Calu3 (cell line): ENCODE data around the gene TTC34. TPM values are rescaled to one million over a fixed set of nuclear protein-coding genes. Genes with fewer than 3 reads are reported as not detected.

Source experiments
- BruUV-seq: library from RNA; stranded (reverse); fragments of 400-500 nt; replicated peaks from 2 replicates; lab custom pipeline; 2021; lab: Mats Ljungman, UMichigan
- CTCF ChIA-PET: fragments of 300-600 bp; sonication (Branson Sonifier 250); formaldehyde crosslinking; loops from one replicate; lab custom pipeline; 2022; ENCODE audit warnings: antibody characterized with exemption; lab: Charles Lee
- DNase-seq: peaks from one replicate; pipeline ENCODE4 v3.0.0; 2022
- H3K27ac Mint-ChIP-seq: one replicate; pipeline ENCODE4 v1.8.0; 2022; ENCODE audit warnings: mixed read lengths; ENCODE audit not compliant: unreplicated experiment
- H3K27me3 Mint-ChIP-seq: one replicate; pipeline ENCODE4 v1.8.0; 2022; ENCODE audit warnings: mixed read lengths; ENCODE audit not compliant: unreplicated experiment
- H3K36me3 Mint-ChIP-seq: one replicate; pipeline ENCODE4 v1.8.0; 2022; ENCODE audit warnings: mild to moderate bottlenecking, moderate library complexity, mixed read lengths; ENCODE audit not compliant: insufficient read depth, unreplicated experiment
- H3K4me1 Mint-ChIP-seq: one replicate; pipeline ENCODE4 v1.8.0; 2022; ENCODE audit warnings: mild to moderate bottlenecking, low read depth, mixed read lengths; ENCODE audit not compliant: unreplicated experiment
- H3K4me3 Mint-ChIP-seq: one replicate; pipeline ENCODE4 v1.8.0; 2022; ENCODE audit warnings: mild to moderate bottlenecking, low read depth, moderate library complexity, mixed read lengths; ENCODE audit not compliant: unreplicated experiment
- H3K9me3 Mint-ChIP-seq: one replicate; pipeline ENCODE4 v1.8.0; 2022; ENCODE audit warnings: low read depth, mixed read lengths; ENCODE audit not compliant: unreplicated experiment
- CTCF ChIP-seq: fragments of 200-600 bp; IDR thresholded peaks from one replicate; pipeline ENCODE4 v1.8.0; 2022; ENCODE audit warnings: antibody characterized with exemption; ENCODE audit not compliant: unreplicated experiment
- intact Hi-C: fragments of 100-400 bp; cut with micrococcal nuclease; formaldehyde crosslinking; loops from one replicate; pipeline ENCODE4 v1.10.0; 2022; ENCODE audit not compliant: unreplicated experiment
- total RNA-seq: library from RNA; stranded (reverse); gene quantifications from 2 replicates; pipeline ENCODE4 v1.2.3, GENCODE V29; 2022

TTC34 gene
- total RNA-seq, 1 experiment from 2014 or later: 1.3 TPM

GRCh38 chr1:2633936-2634491 lies 167.5 kb downstream of the TTC34 start:
- TF ChIP-seq CTCF: no peak
- H3K9me3 Mint-ChIP-seq: peaks cover 4% of the 10 kb centered on the region
- H3K4me1 Mint-ChIP-seq: no peaks in the 10 kb centered on the region
- no peaks in the 10 kb centered on the region for H3K36me3 Mint-ChIP-seq
- H3K27me3 Mint-ChIP-seq: peaks cover 68% of the 10 kb centered on the region
- intact Hi-C loops: no loop called here
- no peak overlapping the region for H3K27ac Mint-ChIP-seq
- CTCF ChIA-PET: no interaction called here
- DNase-seq: no peak
- no peak overlapping the region for H3K4me3 Mint-ChIP-seq
- no TSS peak for BruUV-seq

- TF ChIP-seq CTCF: no peak
- peaks cover 63% of the 10 kb centered on the region for H3K27me3 Mint-ChIP-seq
- H3K9me3 Mint-ChIP-seq: peaks cover 4% of the 10 kb centered on the region
- BruUV-seq: no TSS peak
- H3K27ac Mint-ChIP-seq: no peak overlapping the region
- intact Hi-C loops: no loop called here
- CTCF ChIA-PET: no interaction called here
- H3K36me3 Mint-ChIP-seq: no peaks in the 10 kb centered on the region
- DNase-seq: no peak
- no peaks in the 10 kb centered on the region for H3K4me1 Mint-ChIP-seq
- no peak overlapping the region for H3K4me3 Mint-ChIP-seq
Observed at GRCh38 chr1:2633366-2633935, 168.0 kb downstream of the TTC34 start.

GRCh38 chr1:2632561-2633361 lies 168.7 kb downstream of the TTC34 start, which contains the start of gene MMEL1:
MMEL1 (minus strand) TSS chr1:2633016; CDS start chr1:2629484, 3,532 bp downstream.
- no peak for TF ChIP-seq CTCF
- H3K27ac Mint-ChIP-seq: no peak within 1 kb of the TSS
- no peaks in the 10 kb centered on the region for H3K36me3 Mint-ChIP-seq
- peaks cover 4% of the 10 kb centered on the region for H3K9me3 Mint-ChIP-seq
- no peak for DNase-seq
- intact Hi-C loops: no loop called here
- CTCF ChIA-PET: interaction anchor here (0.7 kb wide), 1 partner anchor 205 kb away, joined by 5 read pairs; no protein-coding TSS in a partner anchor
- H3K4me1 Mint-ChIP-seq: no peaks in the 10 kb centered on the region
- H3K27me3 Mint-ChIP-seq: peaks cover 57% of the 10 kb centered on the region
- no peak within 1 kb of the TSS for H3K4me3 Mint-ChIP-seq
- no TSS peak for BruUV-seq

- CTCF ChIA-PET: interaction anchor here (0.7 kb wide), 1 partner anchor 205 kb away, joined by 5 read pairs; no protein-coding TSS in a partner anchor
- Mint-ChIP-seq H3K4me1 (no peaks in the 10 kb centered on the region), H3K27me3 (peaks cover 57% of the 10 kb centered on the region)
Observed at GRCh38 chr1:2632051-2632430, 169.5 kb downstream of the TTC34 start.

More at GRCh38 chr1:2632051-2632430, 169.5 kb downstream of the TTC34 start:
- no peaks in the 10 kb centered on the region for H3K36me3 Mint-ChIP-seq
- no peak overlapping the region for H3K4me3 Mint-ChIP-seq
- H3K9me3 Mint-ChIP-seq: peaks cover 3% of the 10 kb centered on the region
- intact Hi-C loops: no loop called here
- no peak for TF ChIP-seq CTCF
- no peak overlapping the region for H3K27ac Mint-ChIP-seq
- DNase-seq: no peak
- no TSS peak for BruUV-seq
